Central memory CD4-positive, alpha-beta T cell (primary cell): ENCODE data around the gene MICAL2.
A peak's percentile ranks its signal among the peaks of the same experiment; 100 is the strongest.

Experiments
- DNase-seq: peaks from one replicate; pipeline ENCODE4 v3.0.0; 2022

Gene MICAL2

GRCh38 chr11:12076840-12077534 lies 33.4 kb upstream of the MICAL2 start:
- no peak for DNase-seq

GRCh38 chr11:12077535-12078280 lies 32.7 kb upstream of the MICAL2 start:
- no peak for DNase-seq

DNA sequence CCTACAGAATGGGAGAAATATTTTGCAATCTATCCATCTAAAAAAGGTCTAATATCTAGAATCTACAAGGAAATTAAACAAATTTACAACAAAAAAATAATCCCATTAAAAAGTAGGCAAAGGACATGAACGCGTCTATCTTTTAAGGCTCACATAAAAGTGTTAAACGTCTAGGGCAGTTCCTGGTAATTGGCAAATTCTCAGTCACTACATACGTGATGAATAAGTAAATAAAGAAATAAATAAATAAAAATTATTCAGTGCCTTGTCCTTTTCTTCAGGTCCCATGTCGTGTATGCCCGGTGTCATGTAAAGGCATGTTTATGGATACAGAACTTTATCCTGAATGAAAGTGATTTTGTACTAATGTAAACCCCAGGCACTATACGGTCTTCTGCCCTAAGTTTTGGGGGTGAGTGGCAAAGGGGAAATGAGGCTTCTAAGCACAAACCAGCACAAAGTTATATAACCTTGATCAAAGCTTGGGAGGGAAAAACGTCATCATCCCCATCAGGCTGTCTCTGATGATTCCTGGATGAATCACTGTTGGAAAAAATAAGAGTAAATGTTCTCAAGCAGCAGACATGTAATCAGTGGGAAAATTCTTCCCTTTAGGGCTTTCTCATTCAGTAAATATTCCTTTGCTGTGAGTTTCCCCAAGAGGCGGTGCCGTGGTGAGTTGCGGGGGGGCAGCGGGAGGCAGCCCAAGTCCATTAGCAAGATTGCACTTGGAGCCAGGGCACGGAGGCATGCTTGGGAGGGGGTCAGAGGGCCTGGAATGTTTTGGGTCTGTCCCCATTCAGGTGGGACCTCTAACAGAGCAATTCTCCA lies 30.4 kb upstream of the MICAL2 start:
- DNase-seq: no peak

- DNase-seq: no peak
Observed at GRCh38 chr11:12083380-12083779, 27.0 kb upstream of the MICAL2 start.

GRCh38 chr11:12084256-12084655 lies 26.1 kb upstream of the MICAL2 start:
- DNase-seq: no peak

GRCh38 chr11:12085371-12086251 lies 24.8 kb upstream of the MICAL2 start:
- no peak for DNase-seq

DNA sequence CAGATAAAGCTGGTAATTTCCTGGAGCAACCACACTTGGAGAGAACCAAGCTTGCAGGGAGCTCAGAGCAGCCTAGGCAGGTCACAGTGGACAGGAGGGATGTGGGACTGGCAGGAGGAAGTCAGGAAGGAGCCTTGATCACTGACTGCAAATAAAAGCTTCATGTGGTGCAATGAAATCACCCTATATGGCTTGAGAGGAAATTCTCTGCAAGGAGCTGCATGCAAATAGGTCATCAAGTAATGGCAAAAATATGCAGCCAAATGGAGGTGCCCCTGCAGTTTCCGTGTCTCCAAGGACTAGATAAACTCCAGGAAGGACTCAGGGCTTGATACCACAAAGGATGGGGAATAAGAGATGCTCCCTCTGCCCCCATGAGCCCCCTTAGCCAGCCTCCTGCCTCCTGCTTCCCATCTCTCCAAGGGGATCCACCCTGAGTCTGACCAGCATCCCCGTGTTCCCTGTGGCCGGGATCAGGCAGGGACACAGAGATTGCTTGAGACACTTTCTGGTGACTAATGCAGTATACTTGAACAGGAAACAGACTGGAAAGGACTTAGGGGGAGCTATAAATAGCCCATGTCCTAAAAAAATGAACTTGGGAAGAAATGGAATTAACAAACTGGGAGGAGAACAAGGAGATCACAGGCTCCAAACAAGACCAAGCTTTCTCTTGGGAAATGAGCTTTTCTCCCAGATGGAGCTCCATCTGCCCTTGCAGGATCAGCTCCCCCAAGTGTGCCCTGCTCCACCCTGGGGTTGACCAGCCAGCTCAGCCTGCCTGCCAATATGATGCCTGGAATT lies 23.9 kb upstream of the MICAL2 start:
- no peak for DNase-seq

- peak; percentile 35 for DNase-seq
Observed at GRCh38 chr11:12087075-12088004, 23.1 kb upstream of the MICAL2 start.

DNA sequence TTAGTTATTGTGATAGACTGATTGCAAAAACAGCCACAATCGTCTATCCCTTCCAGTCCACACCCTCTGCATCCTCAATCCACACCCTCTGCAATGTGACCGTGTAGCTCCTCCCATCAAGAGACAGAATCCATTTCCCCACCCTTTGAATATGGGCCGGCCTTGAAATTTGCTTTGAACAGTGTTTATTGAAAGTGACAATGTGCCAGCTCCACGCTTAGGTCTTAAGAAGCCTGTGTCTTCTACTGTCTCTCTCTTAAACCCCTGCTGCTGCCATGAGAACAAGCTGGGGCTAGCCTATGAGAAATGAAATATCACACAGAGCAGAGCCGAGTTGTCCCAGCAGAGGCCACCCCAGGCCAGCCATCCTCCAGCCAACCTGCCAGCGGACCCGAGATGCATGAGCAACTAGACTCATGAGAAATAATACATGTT lies 22.3 kb upstream of the MICAL2 start:
- DNase-seq: peak; percentile 12

DNA sequence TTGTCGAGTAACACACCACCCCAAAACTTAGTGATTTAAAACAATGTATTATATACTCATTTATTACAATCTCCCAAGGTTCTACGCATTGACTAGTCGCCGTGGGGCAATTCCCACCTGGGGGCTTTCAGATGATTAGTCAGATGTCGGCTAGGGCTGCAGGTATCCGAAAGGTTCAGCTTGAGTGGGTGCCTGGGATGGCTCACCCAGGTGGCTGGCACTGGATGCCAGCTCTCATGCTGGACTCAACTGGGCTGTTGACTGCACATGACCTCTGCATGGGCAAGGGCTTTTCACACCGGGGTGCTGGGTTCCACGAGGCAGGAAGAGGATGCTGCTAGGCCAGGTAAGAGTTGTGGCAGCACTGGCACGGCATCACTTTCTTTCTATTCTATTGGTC lies 21.9 kb upstream of the MICAL2 start:
- no peak for DNase-seq

GRCh38 chr11:12089041-12089440 lies 21.3 kb upstream of the MICAL2 start:
- DNase-seq: no peak

DNA sequence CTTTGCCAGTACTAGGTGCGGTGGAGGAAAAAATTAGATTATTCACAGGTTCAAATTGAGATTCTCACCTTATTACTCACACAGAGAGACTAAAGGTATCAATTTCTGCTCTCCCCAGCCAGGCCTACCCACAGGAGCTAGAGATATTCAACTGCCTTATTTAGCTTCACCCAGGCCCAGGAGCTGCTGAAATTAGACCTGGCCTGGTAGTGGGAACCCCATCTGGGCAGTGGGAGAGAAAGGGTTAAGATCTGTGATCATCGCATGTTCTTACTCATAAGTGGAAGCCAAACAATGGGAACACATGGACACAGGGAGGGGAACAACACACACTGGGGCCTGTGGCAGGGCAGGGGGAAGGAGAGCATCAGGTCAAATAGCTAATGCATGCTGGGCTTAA lies 20.9 kb upstream of the MICAL2 start:
- DNase-seq: no peak

GRCh38 chr11:12090061-12090591 lies 20.3 kb upstream of the MICAL2 start:
- DNase-seq: no peak

GRCh38 chr11:12090761-12091258 lies 19.6 kb upstream of the MICAL2 start:
- DNase-seq: no peak

GRCh38 chr11:12091956-12092558 lies 18.3 kb upstream of the MICAL2 start:
- no peak for DNase-seq

DNA sequence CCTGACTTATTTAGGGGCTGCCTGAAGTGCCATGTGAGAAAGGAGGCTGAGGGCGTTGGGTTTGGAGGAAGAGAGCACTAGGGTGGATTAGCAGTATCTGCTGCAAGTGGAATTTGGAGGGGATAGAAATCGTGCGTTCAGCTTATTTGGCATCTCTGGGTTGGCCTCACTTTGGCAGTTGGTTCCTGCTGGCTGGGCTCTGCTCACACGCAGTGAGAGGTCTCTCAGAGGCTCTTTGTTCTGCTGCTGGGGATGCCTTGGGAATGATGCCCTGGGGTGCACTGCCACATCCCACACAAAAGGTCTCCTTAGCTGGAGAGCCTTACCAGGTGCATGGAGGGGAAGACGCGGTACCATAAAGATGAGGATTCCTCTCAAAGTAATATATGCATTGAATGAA lies 17.7 kb upstream of the MICAL2 start:
- no peak for DNase-seq

DNA sequence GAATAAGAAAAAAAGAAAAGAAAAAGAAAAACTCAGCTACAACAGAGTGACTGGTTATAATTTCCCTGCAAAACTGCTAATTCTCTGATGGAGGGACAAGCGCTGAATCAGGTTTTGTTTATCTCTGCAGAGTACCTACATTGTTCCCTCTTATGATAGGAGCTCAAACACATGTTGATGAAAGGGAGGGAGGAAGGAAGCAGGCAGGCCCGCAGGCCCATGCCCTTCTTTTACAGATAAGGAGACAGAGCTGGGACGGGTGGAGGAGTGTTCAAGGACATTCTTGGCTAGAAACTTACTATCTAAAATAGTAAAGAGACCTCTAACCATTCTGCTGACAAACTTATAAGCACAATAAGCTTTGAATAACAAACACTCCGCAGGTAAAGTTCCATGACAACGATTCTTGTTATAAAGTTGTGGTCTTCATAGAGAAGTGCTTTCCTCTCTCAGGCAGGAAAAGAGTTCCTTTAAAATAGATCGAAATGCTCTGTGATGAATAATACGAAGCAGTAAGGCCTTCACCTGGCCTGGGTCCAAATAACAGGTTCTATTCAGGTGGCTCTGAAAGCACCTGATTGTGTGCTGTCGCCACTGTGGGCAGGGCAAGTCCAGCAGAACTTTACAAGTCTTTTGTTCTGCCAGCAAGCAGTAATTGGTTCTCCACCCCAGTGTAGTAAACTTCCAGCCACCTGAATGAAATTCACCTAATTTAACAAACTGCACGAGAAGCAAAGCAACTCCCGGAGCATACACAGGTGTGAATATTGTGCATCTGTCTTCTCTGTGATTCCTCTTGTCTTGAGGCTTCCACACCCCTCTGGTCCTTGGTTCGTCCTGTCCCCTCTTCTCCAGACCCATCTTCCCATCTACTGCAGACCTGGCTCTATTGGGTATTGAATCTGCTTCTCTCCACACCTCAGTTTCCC lies 15.3 kb upstream of the MICAL2 start:
- DNase-seq: no peak

GRCh38 chr11:12097219-12097618 lies 13.2 kb upstream of the MICAL2 start:
- no peak for DNase-seq
